ENCODE data around the gene CYP26C1. TPM values are rescaled to one million over a fixed set of nuclear protein-coding genes. Genes with fewer than 3 reads are reported as not detected.
A peak's percentile ranks its signal among the peaks of the same experiment; 100 is the strongest.

CYP26C1 gene
- total and polyA plus RNA-seq, 2 of the 13 experiments (the other 11 are each of a cell fraction or from before 2014, with no cell fraction given), result 0.02 TPM; not detected in 1

DNA sequence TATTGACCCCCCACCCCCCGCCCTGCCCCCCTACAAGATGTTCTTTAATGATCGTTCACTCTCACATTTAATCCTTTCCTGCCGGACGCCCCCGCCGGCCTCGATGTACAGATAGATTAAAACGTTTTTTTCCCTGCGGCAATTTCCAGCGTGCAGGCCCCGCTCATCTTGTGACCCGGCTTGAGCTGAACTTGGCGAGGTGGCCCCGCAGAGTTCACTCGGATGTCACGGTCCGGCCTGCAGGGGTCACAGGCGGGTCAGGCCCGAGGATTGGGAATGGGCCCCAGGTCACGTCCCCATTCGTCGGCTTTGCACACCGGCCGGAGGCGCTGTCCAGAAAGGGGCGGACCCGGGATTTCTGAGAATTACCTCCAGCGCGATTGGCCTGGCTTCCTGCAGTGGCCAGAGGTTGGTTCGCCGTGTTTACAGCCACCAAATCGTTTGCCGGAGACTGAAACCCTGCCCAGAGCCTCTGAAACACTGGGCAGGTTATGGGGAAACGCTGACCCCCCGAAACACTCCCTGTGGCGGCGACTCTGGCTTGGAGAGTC is 11.2 kb downstream of the CYP26C1 start:
- Histone ChIP-seq H3K9me3 (ENCODE audit: low read length) (no peaks in the 10 kb centered on the region), H3K9ac (ENCODE audit: insufficient read depth, low read depth, low read length) (no peak overlapping the region), H3K4me2 (ENCODE audit: low read depth, low read length) (peak overlapping the region; percentile 89), H3K4me1 (ENCODE audit: insufficient read depth, low read length) (peaks cover 29% of the 10 kb centered on the region), H2AFZ (ENCODE audit: low read length) (no peak overlapping the region), H3K27ac (ENCODE audit: extremely low read length, insufficient read depth, low read length) (no peak overlapping the region), H4K20me1 (ENCODE audit: insufficient read depth, low read length) (no peaks in the 10 kb centered on the region), H3K79me2 (ENCODE audit: insufficient read depth, low read length) (no peaks in the 10 kb centered on the region), H3K36me3 (replicated peaks in 1 of 2; ENCODE audit: control insufficient read depth in 1 of 2, insufficient read depth in 2 of 2, low read length in 2 of 2) (no peaks in the 10 kb centered on the region), H3K27me3 (ENCODE audit: control insufficient read depth in 1 of 2, insufficient read depth in 2 of 2, low read length in 2 of 2) (peaks cover 11 to 60% of the 10 kb centered on the region in 2 experiments), H3K4me3 (replicated peaks in 1 of 3; ENCODE audit: insufficient read depth in 1 of 3, low read depth in 2 of 3, low read length in 3 of 3) (peak overlapping the region; percentile 56 to 77 (median 58))
- 3% methylated on average over 18 of the region's 37 CpGs for WGBS (ENCODE audit: low lambda C conversion rate)
- peak; percentile 70 for DNase-seq (ENCODE audit: low spot score)
- peak; percentile 78 for ATAC-seq
- in situ Hi-C loops (cut with HindIII; ENCODE audit: extremely low pct_ligation_motif_present, low pct_unique_long_range_greater_than_20kb) (loop anchor here (10.0 kb wide), 1 partner anchor 223 kb away; no protein-coding TSS in a partner anchor), intact Hi-C loops (cut with micrococcal nuclease; ENCODE audit: unreplicated experiment) (loop anchor here (5.0 to 10.0 kb wide), 2 partner anchors 187 to 286 kb away; no protein-coding TSS in a partner anchor)
- FAIRE-seq, result peak; percentile 43
- no TSS peak for BruUV-seq (replicated peaks)
- ChIA-PET POLR2A (no interaction called here), CTCF (ENCODE audit: low intra/inter-chr PET ratio, low total read pairs) (no interaction called here)
- TF ChIP-seq ZMYM3 (CRISPR knock-in tag; IDR thresholded peaks at IDR 0.05), result 0 out of 2 replicates have a peak, but pooled peaks have one; percentile 24
- TF ChIP-seq ARNTL (CRISPR knock-in tag; IDR thresholded peaks at IDR 0.05), result no peak
- TF ChIP-seq, protein P1, sequence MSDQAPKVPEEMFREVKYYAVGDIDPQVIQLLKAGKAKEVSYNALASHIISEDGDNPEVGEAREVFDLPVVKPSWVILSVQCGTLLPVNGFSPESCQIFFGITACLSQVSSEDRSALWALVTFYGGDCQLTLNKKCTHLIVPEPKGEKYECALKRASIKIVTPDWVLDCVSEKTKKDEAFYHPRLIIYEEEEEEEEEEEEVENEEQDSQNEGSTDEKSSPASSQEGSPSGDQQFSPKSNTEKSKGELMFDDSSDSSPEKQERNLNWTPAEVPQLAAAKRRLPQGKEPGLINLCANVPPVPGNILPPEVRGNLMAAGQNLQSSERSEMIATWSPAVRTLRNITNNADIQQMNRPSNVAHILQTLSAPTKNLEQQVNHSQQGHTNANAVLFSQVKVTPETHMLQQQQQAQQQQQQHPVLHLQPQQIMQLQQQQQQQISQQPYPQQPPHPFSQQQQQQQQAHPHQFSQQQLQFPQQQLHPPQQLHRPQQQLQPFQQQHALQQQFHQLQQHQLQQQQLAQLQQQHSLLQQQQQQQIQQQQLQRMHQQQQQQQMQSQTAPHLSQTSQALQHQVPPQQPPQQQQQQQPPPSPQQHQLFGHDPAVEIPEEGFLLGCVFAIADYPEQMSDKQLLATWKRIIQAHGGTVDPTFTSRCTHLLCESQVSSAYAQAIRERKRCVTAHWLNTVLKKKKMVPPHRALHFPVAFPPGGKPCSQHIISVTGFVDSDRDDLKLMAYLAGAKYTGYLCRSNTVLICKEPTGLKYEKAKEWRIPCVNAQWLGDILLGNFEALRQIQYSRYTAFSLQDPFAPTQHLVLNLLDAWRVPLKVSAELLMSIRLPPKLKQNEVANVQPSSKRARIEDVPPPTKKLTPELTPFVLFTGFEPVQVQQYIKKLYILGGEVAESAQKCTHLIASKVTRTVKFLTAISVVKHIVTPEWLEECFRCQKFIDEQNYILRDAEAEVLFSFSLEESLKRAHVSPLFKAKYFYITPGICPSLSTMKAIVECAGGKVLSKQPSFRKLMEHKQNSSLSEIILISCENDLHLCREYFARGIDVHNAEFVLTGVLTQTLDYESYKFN (CRISPR knock-in tag; conservative IDR thresholded peaks at IDR 0.05), result peak; percentile 67
- TF ChIP-seq HNF4G (IDR thresholded peaks at IDR 0.05; ENCODE audit: borderline replicate concordance, low read depth, low read length), result no peak
- TF ChIP-seq HNF4G (CRISPR knock-in tag; IDR thresholded peaks at IDR 0.05; ENCODE audit: borderline replicate concordance, low read depth), result peak; percentile 42; the same call in 1 of the 2 replicates
- TF ChIP-seq ZUFSP (CRISPR knock-in tag; IDR thresholded peaks at IDR 0.05; ENCODE audit: borderline replicate concordance), result no peak
- no peak for TF ChIP-seq ZBTB39 (CRISPR knock-in tag; IDR thresholded peaks at IDR 0.05)
- TF ChIP-seq KMT2A (CRISPR knock-in tag; IDR thresholded peaks at IDR 0.05), result peak; percentile 9; the same call in 1 of the 2 replicates
- peak; percentile 70 for TF ChIP-seq ZFX (CRISPR knock-in tag; IDR thresholded peaks at IDR 0.05; ENCODE audit: low read depth)
- TF ChIP-seq REPIN1 (CRISPR knock-in tag; IDR thresholded peaks at IDR 0.05; ENCODE audit: borderline replicate concordance, low read depth), result no peak
- TF ChIP-seq NFRKB (IDR thresholded peaks at IDR 0.05), result no peak
- TF ChIP-seq ZNF205 (CRISPR knock-in tag; IDR thresholded peaks at IDR 0.05), result 0 out of 2 replicates have a peak, but pooled peaks have one; percentile 38
- TF ChIP-seq MEIS1 (CRISPR knock-in tag; IDR thresholded peaks at IDR 0.05; ENCODE audit: borderline replicate concordance), result no peak
- no peak for TF ChIP-seq CENPX (CRISPR knock-in tag; IDR thresholded peaks at IDR 0.05)
